ENCODE measurements around the gene ZEB2.

DNA sequence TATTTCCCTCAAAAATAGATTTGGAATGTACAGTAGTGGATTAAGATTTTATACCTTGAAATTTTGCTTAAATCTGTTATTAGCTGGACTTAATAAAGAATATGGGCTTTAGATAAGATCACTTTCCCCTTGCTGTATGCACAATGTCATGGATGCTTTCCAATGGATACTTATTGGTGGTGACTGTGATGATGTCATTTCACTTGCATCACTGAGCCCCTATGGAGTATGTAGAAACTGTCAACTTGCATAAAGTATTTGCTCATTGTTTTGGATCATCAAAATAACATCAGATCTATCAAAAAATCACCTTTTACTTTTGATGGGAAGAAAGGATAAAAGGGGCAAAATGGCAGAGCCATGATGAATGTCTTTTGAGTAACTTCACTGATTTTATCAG lies 112.7 kb downstream of the ZEB2 start:
- TF ChIP-seq POLR2A (IDR thresholded peaks at IDR 0.05) (no peak), EP300 (IDR thresholded peaks at IDR 0.05) (no peak)
- TF ChIP-seq, protein P1, sequence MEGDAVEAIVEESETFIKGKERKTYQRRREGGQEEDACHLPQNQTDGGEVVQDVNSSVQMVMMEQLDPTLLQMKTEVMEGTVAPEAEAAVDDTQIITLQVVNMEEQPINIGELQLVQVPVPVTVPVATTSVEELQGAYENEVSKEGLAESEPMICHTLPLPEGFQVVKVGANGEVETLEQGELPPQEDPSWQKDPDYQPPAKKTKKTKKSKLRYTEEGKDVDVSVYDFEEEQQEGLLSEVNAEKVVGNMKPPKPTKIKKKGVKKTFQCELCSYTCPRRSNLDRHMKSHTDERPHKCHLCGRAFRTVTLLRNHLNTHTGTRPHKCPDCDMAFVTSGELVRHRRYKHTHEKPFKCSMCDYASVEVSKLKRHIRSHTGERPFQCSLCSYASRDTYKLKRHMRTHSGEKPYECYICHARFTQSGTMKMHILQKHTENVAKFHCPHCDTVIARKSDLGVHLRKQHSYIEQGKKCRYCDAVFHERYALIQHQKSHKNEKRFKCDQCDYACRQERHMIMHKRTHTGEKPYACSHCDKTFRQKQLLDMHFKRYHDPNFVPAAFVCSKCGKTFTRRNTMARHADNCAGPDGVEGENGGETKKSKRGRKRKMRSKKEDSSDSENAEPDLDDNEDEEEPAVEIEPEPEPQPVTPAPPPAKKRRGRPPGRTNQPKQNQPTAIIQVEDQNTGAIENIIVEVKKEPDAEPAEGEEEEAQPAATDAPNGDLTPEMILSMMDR (IDR thresholded peaks at IDR 0.05): no peak

Measured in stomach (tissue), 4 donors.